Small intestine (tissue), 7 donors: ENCODE measurements around the gene NBEA. TPM values are rescaled to one million over a fixed set of nuclear protein-coding genes. Genes with fewer than 3 reads are reported as not detected.

ENCODE experiments used
- DNase-seq, 2 donors: peaks; one replicate each; pipeline versions ENCODE4 v3.0.0 to v3.0.0-alpha.2; 2013
- FAIRE-seq: peaks from 2 replicates; lab custom pipeline; 2012; peaks lifted over from hg19 to GRCh38; lab: Jason Lieb, UNC
- H3K27ac ChIP-seq, 3 donors: one replicate each; pipeline ENCODE4 v1.5.1; 2013; ENCODE audit warnings: low read length in 2 of 3, mild to moderate bottlenecking in 2 of 3, control low read depth in 1 of 3, inconsistent platforms in 1 of 3, low read depth in 1 of 3, moderate library complexity in 1 of 3
- H3K27me3 ChIP-seq, 3 donors: one replicate each; pipeline ENCODE4 v1.6.1; 2013; ENCODE audit warnings: low read length in 3 of 3, inconsistent platforms in 1 of 3; ENCODE audit not compliant: control insufficient read depth in 3 of 3, insufficient read depth in 3 of 3
- H3K36me3 ChIP-seq, 3 donors: one replicate each; pipeline ENCODE4 v1.6.1; 2013; ENCODE audit warnings: low read length in 3 of 3, inconsistent platforms in 1 of 3, low read depth in 1 of 3, mild to moderate bottlenecking in 1 of 3, moderate library complexity in 1 of 3; ENCODE audit not compliant: control insufficient read depth in 3 of 3, insufficient read depth in 2 of 3
- H3K4me1 ChIP-seq, 3 donors: one replicate each; pipeline ENCODE4 v1.6.1; 2013; ENCODE audit warnings: low read length in 2 of 3, inconsistent platforms in 1 of 3, low read depth in 1 of 3, mild to moderate bottlenecking in 1 of 3, moderate library complexity in 1 of 3; ENCODE audit not compliant: control insufficient read depth in 3 of 3, insufficient read depth in 2 of 3
- H3K4me3 ChIP-seq, 3 donors: one replicate each; pipeline ENCODE4 v1.5.1; 2013; ENCODE audit warnings: low read length in 3 of 3, control low read depth in 1 of 3, inconsistent platforms in 1 of 3, low read depth in 1 of 3, mild to moderate bottlenecking in 1 of 3, moderate library complexity in 1 of 3
- H3K9me3 ChIP-seq, 2 donors: one replicate each; pipeline ENCODE4 v1.6.1; 2013; ENCODE audit warnings: low read depth in 1 of 2, low read length in 1 of 2; ENCODE audit not compliant: control insufficient read depth in 2 of 2, insufficient read depth in 1 of 2
- WGBS, 3 donors: extraction: QIAGEN DNeasy Blood & Tissue Kit; methylation state at CpG; one replicate each; pipeline ENCODE4 v1.1.7; 2013; 5-methylcytosine and 5-hydroxymethylcytosine counted together
- polyA plus RNA-seq, 4 donors: library from polyadenylated mRNA; stranded (reverse) in 3 of 4; unstranded in 1 of 4; fragments of 200-250 nt in 3 of 4; fragments of 120-200 nt in 1 of 4; gene quantifications; one replicate each; pipeline versions ENCODE4 v1.2.1 to v1.2.3, GENCODE V29; 2013
- donor health status: healthy with polysubstance abuse.
- donor health status: control.
- donor health status: control.
- donor health status: Bipolar disorder and iron deficiency.
- donor health status: healthy.

Gene NBEA
- polyA plus RNA-seq, 4 donors = 1.1 to 3.1 (median 2.2) TPM

DNA sequence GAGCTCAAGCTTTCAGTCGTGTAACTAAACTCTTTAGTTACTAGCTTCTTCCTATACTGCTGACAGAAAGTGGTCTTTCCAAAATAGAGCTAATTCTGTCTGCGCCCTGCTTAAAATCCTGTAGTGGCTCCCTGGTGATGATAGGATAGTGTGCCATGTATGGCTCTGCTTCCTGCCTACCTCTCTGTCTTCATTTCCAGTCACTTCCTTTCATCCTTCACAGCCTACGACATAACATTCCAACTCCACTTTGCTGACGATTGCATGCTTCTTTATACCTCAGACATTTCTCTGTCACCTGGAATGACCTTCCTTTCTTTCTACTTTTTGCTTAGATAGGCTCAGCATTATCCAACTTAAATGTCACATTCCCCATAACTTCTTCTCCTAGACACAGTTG is 343.6 kb downstream of the NBEA start:
- Histone ChIP-seq H3K9me3 (no peaks in the 10 kb centered on the region), H3K27ac (no peak overlapping the region), H3K4me3 (no peak overlapping the region), H3K27me3 (no peaks in the 10 kb centered on the region), H3K36me3 (no peaks in the 10 kb centered on the region), H3K4me1 (no peaks in the 10 kb centered on the region)
- WGBS, 3 donors = 79 to 90% (median 87%) methylated on average over 4 of the region's 4 CpGs
- DNase-seq = no peak
- FAIRE-seq = no peak

- no peaks in the 10 kb centered on the region for H3K4me1 ChIP-seq
- H3K4me3 ChIP-seq = no peak overlapping the region
- 84 to 90% (median 89%) methylated on average over 1 of the region's 1 CpG for WGBS, 3 donors
- no peaks in the 10 kb centered on the region for H3K36me3 ChIP-seq
- DNase-seq = no peak
- no peak overlapping the region for H3K27ac ChIP-seq
- H3K9me3 ChIP-seq = no peaks in the 10 kb centered on the region
- FAIRE-seq = no peak
- H3K27me3 ChIP-seq = no peaks in the 10 kb centered on the region
These were observed 350.3 kb downstream of the NBEA start for GRCh38 chr13:35292329-35292728.

GRCh38 chr13:35293579-35294226 is 351.6 kb downstream of the NBEA start:
- Histone ChIP-seq H3K36me3 (no peaks in the 10 kb centered on the region), H3K9me3 (no peaks in the 10 kb centered on the region), H3K4me1 (no peaks in the 10 kb centered on the region), H3K4me3 (no peak overlapping the region), H3K27ac (no peak overlapping the region), H3K27me3 (no peaks in the 10 kb centered on the region)
- no peak for DNase-seq
- FAIRE-seq = no peak

DNA sequence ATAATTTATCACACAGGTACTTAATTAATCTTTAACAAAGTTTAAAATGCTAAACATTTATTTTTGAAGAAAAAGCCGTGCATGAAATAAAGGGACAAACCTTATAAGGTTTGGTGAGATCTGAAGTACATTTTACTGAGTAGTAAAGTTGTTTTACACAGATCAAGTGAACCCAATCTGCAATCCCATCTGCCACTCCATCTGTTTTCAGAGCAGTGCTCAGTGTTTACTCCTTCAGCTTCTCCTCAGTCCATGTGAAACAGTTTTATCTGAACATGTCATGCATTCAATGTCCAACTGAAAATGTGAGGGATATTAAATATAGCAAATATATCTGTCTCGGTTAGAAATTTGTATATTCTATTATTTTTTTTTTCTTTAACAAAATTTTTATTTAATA is 367.6 kb downstream of the NBEA start:
- no peaks in the 10 kb centered on the region for H3K27me3 ChIP-seq
- H3K4me1 ChIP-seq = no peaks in the 10 kb centered on the region
- H3K36me3 ChIP-seq = no peaks in the 10 kb centered on the region
- no peak for DNase-seq
- no peaks in the 10 kb centered on the region for H3K9me3 ChIP-seq
- peak; percentile 93 for FAIRE-seq
- WGBS, 3 donors = 81 to 93% (median 87%) methylated on average over 2 of the region's 2 CpGs
- H3K4me3 ChIP-seq = no peak overlapping the region
- H3K27ac ChIP-seq = no peak overlapping the region

GRCh38 chr13:35332134-35332533 is 390.1 kb downstream of the NBEA start:
- no peak for DNase-seq
- 64 to 67% (median 65%) methylated on average over 3 of the region's 3 CpGs for WGBS, 3 donors
- H3K9me3 ChIP-seq = peaks cover 0 to 3% of the 10 kb centered on the region in 2 donors
- no peak overlapping the region for H3K27ac ChIP-seq
- H3K4me1 ChIP-seq = no peaks in the 10 kb centered on the region
- H3K27me3 ChIP-seq = no peaks in the 10 kb centered on the region
- FAIRE-seq = no peak
- no peaks in the 10 kb centered on the region for H3K36me3 ChIP-seq
- H3K4me3 ChIP-seq = no peak overlapping the region

DNA sequence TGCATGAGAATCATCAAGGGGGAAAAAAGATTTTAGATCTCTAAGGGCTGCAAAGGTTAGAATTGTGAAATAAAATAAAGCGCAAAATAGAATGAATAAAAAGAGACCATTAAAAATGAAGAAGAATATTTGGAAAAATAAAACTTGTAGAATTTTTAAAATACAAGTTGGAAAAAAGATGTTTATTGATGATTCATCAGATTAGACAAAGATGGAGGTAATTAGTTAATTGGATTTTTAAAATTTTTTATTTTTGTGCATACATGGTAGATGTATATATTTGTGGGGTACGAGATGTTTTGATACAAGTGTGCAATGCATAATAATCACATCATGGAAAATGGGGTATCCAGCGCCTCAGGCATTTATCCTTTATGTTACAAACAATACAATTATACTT is 391.1 kb downstream of the NBEA start:
- WGBS, 3 donors = 89 to 93% (median 91%) methylated on average over 3 of the region's 3 CpGs
- no peak overlapping the region for H3K27ac ChIP-seq
- DNase-seq (no peak), FAIRE-seq (peak; percentile 51)
- H3K4me3 ChIP-seq = no peak overlapping the region
- H3K27me3 ChIP-seq = no peaks in the 10 kb centered on the region
- no peaks in the 10 kb centered on the region for H3K36me3 ChIP-seq
- H3K4me1 ChIP-seq = no peaks in the 10 kb centered on the region
- H3K9me3 ChIP-seq = peaks cover 0 to 3% of the 10 kb centered on the region in 2 donors

- no peak for DNase-seq
- WGBS, 3 donors = 71 to 94% (median 83%) methylated on average over 1 of the region's 1 CpG
- H3K27ac ChIP-seq = no peak overlapping the region
- no peaks in the 10 kb centered on the region for H3K36me3 ChIP-seq
- H3K4me3 ChIP-seq = no peak overlapping the region
- H3K4me1 ChIP-seq = peaks cover 0 to 4% (median 0%) of the 10 kb centered on the region in 3 donors
- FAIRE-seq = no peak
- no peaks in the 10 kb centered on the region for H3K9me3 ChIP-seq
- H3K27me3 ChIP-seq = no peaks in the 10 kb centered on the region
These were observed 400.4 kb downstream of the NBEA start for GRCh38 chr13:35342440-35342839.

DNA sequence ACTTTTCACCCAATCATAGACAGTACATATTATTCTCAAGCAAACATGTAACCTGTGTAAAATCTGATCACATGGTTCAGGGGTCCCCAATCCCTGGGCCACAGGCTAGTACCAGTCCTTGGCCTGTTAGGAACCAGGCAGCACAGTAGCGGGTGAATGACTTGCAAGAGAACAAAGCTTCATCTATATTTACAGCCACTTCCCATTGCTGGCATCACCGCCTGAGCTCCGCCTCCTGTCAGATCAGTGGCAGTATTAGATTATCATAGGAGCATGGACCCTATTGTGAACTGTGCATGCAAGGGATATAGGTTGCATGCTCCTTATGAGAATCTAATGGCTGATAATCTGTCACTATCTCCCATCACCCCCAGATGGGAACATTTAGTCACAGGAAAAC is 401.3 kb downstream of the NBEA start:
- H3K4me1 ChIP-seq = peaks cover 0 to 4% (median 0%) of the 10 kb centered on the region in 3 donors
- WGBS, 3 donors = 93 to 97% (median 96%) methylated on average over 3 of the region's 3 CpGs
- no peaks in the 10 kb centered on the region for H3K27me3 ChIP-seq
- no peaks in the 10 kb centered on the region for H3K36me3 ChIP-seq
- DNase-seq (no peak), FAIRE-seq (no peak)
- no peak overlapping the region for H3K4me3 ChIP-seq
- no peak overlapping the region for H3K27ac ChIP-seq
- H3K9me3 ChIP-seq = no peaks in the 10 kb centered on the region

DNA sequence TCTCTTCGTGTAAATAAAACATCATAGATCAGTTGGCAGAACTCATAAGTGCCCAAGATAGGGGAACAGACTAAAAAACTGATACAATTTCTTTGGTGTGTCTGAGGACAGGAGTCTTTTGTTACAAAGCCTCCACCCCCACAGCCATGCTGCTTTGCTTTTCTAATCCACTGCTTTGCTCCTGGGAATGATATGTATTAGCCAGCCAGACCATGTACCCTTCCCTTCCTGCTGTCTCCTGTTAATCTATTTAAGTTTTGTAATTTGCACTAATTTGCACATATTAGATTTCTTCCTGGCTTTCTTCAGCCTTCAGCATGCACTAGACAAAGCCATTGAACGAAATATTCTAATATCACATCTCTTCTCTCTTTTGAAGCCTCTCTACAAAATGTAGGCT is 403.9 kb downstream of the NBEA start:
- no peaks in the 10 kb centered on the region for H3K36me3 ChIP-seq
- no peaks in the 10 kb centered on the region for H3K9me3 ChIP-seq

More for the DNA sequence above, 403.9 kb downstream of the NBEA start:
- FAIRE-seq (no peak), DNase-seq (no peak)
- 63 to 84% (median 80%) methylated on average over 2 of the region's 2 CpGs for WGBS, 3 donors
- Histone ChIP-seq H3K27me3 (no peaks in the 10 kb centered on the region), H3K4me1 (peaks cover 0 to 13% (median 0%) of the 10 kb centered on the region in 3 donors), H3K27ac (no peak overlapping the region), H3K4me3 (no peak overlapping the region)
